NCI-H1092 (cell line): Measurements from ENCODE around the gene XPNPEP1.

ENCODE experiments used
- DNase-seq: peaks from one replicate; lab custom pipeline; 2025; lab: John Stamatoyannopoulos, UW

XPNPEP1 gene

DNA sequence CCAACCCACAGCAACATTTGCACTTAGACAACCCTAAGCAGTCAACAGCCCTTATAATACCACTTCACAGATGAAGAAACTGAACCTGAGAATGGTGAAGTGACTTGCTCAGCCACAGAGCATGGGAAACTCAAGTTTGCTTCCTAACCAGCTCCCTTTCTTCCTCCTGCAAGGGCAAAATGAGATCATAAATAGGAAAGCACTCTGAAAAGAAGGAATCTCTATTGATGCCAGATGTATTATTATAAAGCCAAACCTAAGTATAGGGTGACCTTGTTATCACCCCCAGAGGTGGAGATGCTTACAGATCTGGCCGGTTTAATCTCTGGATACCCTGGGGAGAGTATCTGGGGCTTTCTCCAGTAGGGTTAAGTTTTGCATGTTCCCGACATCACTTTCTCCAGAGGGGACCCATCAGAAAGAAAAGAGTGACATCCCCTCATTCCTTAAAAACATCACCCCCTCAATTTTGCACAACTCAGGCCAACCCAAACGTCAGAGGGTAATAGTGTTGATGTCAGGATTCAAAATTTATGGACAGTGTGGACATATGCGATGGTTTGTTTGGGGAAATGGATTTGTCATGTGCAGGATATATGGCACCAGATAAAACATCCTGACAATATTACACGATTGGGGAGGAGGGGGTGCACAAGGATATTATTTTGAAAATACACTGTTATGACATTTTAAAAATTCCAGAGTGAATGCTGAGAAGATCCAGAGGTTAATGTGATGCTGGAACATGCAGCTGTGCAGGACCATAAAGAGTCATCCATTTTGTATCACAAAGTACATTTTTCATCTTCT is 24.0 kb upstream of the XPNPEP1 start:
- no peak for DNase-seq

DNA sequence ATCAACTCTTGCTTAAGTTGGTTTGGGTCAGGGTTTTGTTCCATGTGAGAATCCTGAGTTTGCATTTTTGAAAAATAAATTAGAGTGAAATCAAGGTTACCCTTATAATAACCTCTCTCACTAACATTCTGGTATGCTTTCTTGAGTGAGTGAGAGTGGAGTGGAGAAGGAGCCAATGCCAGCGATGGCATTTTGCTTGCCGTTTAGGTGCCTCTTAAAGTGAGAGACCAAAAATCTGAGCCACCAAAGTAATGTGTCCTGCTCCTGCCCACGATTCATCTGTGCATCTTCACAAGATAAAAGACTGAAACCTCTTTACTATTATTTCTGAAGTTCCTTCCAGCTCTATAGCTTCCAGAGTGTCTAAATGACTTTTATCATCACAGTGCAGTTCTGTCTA is 23.4 kb upstream of the XPNPEP1 start:
- DNase-seq = no peak

DNA sequence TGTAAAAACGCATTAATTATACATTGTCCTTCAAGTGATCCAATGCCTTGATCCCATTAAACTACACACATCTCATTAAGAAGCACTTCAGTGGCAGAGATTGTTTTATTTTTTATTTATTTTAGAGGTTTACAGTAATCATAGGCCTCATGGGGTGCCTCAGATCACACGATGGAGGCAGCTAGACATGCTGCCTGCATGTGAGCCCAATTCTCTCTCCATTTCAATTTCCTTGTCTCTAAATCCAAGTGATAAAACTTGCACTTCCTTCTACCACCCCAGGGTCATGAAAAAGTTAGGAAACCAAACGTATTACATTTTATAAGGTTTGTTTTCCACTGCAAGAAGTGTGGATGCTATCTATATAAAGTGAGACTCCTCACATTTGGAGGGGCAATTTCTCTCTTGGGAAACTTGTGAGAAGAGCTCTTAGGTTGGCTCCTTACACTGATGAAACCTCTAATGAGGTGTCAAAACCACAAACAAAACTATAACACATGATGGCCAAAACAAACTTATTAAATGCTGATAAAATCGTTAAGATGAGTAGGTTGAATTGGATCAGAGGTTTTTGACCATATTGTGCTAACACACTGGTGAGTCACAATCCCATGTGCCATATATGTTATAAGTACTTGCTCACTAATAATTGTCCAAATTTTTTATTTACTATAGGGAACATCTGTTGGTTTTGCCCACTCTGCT is 22.3 kb upstream of the XPNPEP1 start:
- no peak for DNase-seq

DNA sequence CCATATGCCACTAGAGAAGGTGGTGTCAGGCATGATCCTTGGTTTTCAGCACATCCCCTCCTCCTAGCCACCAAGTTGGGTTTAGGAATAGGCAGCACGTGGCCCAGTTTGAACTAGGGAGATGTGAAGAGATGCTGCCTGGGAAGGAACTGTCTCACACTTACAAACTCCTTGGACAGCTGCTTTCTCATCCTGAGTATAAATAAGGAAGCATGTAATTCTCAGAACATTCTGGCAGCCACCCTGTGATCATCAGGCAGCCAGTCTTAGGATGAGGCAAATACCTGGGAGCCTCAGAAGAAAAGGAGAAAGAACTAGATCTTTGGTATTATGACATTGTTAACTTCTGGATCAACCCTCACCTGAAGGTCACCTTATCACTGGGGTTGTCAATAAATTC is 21.3 kb upstream of the XPNPEP1 start:
- DNase-seq = no peak

DNA sequence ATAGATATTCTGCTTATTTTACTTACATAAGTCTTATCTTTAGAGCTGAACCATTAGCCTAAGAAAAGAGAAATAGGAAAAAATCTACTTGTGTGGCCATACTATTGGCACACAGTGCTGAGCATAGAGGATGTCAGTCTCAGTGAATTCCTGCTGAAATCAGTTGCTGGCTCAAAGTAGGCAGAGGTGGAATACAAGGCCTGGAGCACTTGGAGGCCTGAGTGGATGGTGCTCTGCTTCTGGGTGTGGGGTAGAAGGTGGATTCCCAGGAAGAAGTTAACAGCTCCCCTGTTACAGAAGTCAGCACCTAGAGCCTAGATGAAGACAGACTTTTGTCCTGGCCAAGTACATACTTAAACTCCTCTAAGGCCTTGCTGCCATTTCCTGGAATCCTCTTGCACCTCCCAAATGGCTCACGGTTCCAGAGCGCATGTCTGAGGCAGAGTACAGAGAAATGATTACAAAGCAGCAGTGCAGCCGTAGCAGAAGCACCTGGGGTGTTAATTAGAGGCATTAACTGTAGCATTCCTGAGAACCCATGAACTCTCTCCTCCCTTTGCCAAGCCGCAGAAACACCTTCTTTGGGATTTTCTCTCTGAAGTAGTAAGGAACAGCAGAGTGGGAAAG is 18.0 kb upstream of the XPNPEP1 start:
- no peak for DNase-seq

DNA sequence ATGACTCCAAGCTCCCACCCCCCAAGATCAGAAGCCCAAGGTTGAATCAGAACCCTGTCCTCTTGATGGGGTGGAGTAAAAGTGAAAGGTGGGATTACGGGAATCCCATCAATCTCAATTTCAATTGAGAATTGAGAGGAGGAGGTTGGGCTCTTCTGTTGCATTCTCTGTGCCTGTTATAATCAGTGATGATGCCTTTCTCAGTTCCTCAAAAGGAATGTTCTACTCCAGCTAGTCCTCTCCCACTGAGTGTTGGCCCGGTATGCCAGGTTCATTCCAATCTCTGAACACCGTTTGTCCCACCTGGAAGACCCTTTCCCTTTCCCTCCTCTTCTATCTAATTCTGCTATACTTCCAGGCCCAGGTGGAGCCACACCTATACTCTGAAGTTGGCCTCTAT is 17.2 kb upstream of the XPNPEP1 start:
- DNase-seq = no peak

DNA sequence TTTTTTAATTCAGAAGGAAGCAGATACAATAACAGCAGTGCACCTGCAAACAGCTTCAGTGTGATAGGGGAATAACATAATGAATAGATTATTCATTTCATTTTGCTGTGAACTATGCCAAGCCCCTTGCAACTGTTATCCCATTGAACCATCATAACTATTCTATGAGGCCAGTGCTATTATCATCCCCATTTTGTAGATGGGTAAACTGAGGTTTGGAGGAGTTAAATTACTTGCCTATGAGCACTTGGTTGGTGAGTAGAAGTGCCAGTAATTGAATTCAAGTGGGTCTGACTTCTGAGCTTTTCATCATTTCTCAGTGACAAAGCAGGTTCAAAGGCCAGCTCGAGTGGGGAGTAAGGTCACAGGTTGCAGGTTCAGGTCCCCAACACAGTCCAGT is 16.8 kb upstream of the XPNPEP1 start:
- no peak for DNase-seq

DNA sequence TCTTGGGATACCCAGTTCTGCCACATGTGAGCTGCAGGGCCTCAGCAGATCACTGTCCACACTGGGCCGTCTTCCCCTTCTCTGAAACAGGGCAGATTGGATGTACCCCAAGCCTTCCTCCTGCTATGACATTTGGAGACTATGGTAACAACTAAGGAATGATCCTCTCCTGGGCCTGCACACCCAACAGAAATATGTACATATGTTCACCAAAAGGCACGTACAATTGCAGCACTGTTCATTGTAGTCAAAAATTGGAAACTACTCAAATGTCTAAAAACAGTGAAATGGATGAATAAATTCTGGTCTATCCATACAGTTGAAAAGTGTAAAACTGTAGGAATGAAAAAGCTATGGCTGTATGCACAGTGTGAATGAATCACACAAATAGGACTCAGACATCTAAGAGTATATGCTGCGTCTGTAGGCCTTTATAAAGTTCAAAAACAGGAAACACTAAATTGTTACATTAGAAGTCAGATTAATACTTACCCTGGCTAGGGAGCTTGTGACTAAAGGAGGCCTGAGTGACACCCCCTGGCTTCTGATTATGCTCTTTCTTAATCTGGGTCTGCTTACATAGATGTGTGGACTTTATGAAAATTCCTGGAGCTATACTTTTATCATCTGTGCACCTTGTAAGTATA is 16.1 kb upstream of the XPNPEP1 start:
- DNase-seq = no peak

DNA sequence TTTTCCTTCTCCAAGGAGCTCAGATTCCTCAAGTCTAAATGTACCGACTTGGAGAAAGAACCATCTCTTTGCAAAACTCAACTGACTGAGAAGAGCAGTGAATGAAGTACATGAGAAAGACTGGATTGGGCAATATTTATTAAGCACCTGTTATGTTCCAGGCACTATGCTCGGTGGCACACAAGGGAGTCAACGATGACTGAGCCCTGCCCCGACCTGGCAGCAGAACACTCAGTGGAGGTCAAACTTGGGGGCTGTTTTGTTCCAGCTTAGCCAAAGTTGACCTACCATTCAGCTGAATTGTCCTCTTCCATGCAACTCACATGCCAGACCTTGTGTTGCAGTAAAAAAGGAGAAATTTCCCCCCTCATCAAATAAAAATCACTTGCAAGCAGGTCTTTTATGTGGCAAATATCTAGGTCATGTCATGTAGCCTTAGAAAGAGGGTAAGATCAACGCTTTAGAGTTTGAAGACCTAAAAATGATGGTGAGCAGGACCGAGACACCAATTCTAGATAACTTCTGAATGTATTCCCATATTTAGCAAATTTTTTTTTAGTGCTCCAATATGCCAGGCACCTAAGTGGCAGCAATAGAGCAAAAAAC is 14.3 kb upstream of the XPNPEP1 start:
- DNase-seq = no peak

DNA sequence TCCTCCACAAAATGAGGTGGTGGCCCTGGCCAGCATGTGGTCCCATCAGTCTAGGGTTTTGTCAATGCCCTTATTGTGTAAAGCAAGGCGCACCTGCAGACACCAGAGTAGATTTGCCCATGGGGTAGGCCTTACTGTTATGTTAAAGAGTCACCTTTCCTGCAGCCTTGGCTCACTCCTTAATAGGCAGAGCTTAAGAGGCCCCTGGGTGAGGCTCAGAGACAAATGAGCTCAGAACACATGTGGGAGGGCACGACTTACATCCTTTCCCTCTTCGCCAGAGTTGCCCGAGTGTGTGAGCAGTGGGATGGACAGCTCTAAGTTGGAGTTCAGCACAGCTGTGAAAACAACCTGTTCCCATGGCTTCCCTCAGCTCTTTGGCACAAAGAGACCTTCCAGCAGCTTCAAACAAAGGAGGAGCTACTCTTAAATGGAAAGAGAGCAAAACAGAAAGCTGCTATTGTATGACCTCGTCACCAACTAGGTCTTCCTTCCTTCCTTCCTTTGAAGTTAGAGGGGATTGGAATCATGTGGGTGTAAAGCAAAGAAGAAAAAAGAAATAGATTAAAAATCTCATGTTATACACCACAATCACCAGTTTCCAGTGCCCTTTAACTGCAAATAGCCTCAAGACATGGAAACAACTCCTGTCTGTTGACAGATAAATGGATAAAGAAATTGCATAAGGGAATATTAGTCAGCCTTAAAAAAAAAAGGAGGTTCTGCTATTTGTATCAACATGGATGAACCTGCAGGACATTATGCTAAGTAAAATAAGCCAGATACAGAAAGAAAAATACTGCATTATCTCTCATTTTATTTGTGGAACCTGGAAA is 11.9 kb upstream of the XPNPEP1 start:
- no peak for DNase-seq

DNA sequence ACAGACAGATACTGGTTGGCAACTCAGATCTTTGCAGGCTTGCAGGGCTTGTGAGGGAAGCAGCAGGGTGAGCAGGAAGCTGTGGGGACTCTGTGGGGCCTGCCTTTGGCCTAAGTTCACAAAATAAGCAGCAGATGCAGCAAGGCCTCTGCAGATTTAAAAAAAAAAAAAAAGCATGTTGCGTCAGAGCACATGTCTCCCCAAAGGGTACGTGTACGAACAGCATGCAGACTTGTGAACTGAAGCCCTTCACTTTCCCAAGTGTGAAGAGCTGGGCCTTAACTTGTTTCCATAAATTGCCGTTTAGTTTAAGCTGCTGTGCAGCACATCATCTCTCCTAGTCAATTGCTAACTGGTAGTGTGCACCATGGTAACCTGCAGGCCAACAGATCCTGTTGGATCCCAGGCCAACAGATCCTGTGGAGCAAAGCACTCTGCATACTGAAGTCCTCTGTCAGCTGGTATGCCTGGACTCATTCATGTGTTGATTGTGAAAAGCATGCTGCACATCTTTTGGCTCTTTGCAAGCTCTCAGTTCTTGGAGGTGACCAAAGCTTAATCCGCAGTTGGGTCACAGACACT is 10.8 kb upstream of the XPNPEP1 start:
- DNase-seq = no peak

DNA sequence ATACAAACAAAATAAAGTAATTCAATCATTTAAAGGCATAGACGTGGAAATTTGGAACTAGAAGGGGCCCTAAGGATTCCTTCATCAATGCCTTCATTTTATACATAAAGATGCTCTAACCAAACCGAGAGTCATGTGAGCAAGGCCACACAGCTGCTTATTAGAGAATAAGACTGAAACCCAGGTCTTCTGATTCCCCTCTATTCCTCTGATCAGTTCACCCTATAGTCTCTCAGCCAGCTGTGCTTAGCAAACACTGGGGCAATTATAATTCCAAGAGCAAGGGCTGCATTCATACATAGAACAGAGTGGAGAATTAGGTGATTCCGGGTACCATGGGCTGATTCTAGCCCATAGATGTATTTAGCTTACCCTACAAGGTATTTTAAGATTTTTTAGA is 9.7 kb upstream of the XPNPEP1 start:
- no peak for DNase-seq

DNA sequence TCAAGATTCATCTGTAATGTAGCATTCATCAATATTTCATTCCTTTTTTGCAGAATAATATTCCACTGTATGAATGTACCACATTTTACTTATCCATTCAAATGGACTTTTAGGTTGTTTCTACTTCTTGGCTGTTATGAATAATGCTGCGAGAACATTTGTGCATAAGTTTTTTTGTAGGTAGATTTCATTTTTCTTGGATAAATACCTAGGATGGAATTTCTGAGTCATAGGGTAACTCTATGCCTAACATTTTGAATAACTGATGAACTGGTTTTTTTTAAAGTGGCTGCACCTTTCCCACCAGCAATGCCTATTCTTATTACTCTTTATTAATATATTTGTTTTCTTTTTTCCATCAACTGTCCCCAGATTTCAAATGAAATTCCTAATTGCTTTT is 9.1 kb upstream of the XPNPEP1 start:
- DNase-seq = no peak

DNA sequence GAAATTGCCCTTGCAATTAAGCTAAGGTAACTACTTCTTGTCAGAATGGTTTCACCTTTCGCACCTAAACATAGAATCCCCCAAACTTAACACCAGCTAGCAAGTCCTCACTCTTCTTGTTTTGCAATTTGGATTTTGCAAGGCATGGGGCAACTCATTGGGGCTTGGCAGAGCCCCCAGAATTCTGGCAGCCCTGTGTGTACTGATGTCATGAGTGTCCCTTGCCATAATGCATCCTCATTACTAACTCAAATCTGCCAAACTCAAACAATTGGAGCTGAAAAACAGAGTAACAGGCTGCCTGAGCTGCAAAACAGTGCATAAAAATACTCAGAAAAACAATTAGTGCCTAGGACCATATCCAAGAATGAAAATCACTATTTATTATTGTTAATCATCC is 7.9 kb upstream of the XPNPEP1 start:
- no peak for DNase-seq

DNA sequence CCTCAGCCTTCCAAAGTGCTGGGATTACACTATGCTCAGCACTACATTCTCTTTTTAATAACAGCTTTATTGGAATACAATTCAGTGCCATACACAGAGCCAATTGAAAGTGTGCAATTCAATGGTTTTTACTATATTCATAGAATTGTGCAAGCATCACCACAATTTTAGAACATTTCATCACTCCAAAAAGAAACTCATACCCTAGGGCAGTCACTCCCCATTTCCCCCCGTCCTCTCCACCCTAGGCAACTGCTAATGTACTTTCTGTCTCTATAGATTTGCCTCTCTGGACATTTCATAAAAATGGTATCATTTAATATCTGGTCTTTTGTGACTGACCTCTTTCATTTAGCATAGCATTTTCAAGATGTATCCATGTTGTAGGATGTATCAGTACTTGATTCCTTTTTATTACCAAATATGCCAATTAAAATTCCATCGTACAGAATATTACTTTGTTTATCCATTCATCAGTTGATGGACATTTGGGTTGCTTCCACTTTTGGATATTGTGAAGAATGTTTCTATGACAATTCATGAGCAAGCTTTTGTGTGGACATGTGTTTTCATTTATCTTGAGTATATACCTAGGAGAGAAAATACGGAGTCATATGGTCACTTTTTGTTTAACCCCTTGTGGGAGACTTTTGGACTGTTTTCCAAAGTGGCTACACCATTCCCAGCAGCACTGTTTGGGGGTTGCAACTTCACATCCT is 6.3 kb upstream of the XPNPEP1 start:
- no peak for DNase-seq

DNA sequence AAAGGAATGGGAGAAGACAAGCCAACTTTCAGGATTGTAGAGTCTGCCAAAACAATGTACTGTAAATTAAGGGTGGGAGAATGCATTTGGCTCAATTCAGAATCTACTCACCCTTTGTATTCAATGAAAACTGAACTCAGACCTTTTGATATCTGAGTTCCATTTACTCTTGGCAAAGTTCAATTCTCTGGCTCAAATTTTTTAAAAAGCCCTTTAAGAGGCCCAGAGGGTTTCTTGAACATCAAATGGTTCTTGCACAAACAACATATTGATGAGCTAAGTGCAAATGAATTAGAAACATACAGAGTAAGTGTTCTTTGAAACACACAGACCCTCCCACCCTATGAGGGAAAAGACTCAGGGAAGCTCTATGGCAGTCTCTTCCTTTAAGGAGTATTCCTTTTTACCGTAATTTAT is 5.2 kb upstream of the XPNPEP1 start:
- DNase-seq = no peak

DNA sequence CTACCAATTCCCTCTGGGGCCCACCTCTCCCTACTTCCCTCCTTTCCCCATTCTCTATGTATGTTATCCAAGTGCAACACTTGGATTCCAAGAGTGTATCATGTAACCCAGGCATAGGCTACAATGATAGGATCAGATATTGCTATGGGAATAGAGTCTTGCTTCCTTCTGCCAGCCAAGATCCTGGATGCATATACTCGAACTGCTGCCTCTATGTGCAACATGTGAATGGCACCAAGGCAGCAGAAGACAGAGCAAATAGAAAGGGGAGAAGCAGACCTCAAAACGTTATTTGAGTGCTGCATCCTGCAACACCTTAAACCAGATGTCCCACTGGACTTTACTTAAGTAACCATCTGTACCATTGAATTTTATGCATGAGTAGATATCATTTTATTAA is 3.5 kb upstream of the XPNPEP1 start:
- DNase-seq = no peak

DNA sequence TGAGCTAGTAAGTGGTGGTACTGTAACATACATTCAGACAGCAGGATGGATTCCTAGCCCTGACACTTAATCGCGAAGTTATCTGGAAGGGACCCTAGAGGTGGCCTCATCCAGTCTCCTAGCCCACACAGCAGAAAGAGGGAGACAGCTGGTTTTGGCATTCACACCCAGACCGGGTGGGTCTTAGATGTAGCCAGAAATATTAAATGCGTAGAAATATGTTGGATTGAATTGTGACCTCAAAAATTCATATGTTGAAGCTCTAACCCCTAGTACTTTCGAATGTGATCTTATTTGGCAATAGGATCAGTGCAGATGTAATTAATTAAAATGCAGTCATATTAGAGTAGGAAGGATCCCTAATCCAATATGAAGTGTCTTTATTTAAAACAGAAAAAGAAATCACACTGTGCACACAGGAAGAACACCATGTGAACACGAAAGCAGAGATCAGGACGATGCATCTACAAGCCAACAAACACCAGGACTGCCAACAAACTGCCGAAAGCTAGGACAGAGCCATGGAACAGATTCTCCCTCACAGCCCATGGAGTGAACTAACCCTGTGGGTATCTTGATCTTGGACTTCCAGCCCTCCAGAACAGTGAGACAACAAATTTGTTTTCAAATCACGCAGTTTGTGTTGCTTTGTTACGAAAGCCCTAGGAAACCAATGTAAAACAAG is 2.9 kb upstream of the XPNPEP1 start:
- no peak for DNase-seq

DNA sequence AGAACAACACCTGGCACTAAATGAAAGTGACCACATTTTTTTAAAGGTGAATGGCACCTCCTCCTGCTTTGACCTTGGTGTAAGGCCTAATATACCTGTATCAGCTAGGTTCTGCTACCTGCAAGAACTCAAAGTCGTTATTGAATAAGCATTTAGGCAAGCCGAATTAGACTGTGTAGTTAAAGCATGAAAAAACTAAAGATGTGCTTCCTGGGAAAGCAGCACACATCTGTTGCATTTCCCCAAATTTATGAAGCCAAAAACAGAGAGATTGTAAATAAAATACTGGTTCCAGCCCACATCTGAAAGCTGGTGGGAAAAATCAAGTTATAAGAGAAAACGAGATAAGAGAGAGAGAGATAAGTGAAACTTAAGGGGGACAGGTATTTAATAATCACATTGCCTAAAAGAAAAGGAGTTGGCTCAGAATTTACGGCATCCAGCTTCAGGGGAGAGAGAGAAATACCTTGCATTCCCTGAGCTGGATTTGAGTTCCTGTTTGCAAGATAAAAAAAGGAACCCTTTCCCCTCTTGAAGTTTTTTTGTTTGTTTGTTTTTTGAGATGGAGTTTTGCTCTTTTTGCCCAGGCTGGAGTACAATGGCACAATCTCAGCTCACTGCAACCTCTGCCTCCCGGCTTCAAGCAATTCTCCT is 1.8 kb upstream of the XPNPEP1 start:
- DNase-seq = no peak
